CD4-positive, alpha-beta T cell treated with Interleukin-15 for 1 hour (primary cell): ENCODE measurements around the gene MRPS27.

Experiments used
- DNase-seq: peaks from one replicate; pipeline ENCODE4 v3.0.0-alpha.2; 2020

MRPS27 gene

DNA sequence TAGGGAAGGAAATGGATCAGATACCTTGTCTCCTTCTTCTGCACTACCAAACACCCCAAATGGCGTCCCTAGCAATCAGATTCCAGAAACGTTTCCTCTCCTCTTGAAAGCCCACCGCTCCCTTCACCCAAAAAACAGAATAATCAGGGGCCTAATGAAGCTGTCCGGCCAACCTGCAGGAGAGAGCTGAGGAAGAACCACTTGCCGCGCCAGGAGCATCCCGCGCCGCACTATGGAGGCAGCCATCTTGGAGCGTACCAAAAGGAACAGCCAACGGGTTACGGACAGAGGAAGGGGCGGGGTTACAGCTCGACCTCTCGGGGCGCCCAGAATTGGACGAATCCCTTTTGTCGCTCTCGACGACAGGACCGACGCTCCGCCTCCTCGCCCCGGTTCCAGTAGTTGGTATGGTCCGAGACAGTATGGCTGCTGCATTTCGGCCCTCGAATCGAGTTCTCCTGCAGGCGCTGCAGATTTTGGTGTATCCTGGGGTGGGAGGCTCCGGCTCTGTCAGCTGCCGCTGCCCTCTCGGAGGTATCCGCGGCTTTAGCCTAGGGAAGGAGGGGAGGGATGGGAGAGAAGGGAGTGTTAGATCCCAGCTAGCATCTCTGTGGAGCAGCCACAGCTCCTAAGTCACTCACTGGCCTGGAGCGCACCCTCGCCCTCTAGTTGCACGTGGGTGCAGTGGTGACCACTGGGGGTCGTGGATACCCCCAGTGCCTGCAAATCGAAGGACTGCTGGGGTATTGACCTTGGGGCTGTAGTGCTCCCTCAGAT lies at the start of gene MRPS27, which contains the start of gene PTCD2:
MRPS27 (minus strand) TSS at position 265 of the 777 bp plus-strand sequence; CDS start at position 246, 19 bp downstream.
PTCD2 (plus strand) TSS at position 398 of the 777 bp plus-strand sequence; CDS start at position 408, 10 bp downstream.
- peak; percentile 96 for DNase-seq

GRCh38 chr5:72369711-72370110 lies 49.7 kb upstream of the MRPS27 start:
- no peak for DNase-seq

DNA sequence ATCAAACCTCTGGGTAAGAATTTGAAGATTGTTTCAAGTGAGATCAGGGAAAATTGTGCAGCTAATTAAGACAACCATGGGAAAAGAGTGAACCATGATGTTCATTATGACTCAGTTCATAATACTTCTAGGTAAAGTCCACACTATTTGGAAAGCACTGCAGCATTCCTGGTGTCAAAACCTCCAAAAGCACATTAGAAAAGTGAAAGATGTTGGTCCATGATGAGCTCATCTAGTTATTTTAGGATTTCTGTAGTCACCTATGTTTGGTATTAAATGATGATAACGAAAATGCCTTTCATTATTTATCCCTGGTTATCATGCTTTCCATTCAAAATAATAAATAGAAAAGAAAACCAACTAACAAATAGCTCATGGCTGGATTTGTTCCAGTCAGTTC lies 49.3 kb upstream of the MRPS27 start:
- no peak for DNase-seq

DNA sequence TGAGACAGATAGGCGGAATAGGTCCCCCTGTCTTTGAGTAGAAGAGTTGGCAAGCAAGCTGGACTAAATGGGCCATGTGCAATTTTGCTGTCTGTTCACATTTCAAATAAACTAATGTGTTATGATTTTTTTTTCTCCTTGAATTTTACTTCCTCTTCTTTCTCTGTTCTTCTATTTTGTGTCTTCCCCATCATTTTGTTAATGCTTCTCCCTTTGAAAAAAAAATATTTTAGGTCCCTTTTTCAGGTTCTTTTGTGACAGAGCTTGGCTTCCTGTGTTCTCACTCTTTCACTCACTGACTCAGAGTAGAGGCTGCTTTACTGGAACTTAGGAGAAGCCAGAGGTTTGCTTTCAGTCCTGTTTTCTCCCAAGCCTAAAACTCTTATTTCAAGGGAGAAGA lies 48.2 kb upstream of the MRPS27 start:
- no peak for DNase-seq

- DNase-seq: peak; percentile 39
Measured at GRCh38 chr5:72366324-72366976, 46.4 kb upstream of the MRPS27 start.

DNA sequence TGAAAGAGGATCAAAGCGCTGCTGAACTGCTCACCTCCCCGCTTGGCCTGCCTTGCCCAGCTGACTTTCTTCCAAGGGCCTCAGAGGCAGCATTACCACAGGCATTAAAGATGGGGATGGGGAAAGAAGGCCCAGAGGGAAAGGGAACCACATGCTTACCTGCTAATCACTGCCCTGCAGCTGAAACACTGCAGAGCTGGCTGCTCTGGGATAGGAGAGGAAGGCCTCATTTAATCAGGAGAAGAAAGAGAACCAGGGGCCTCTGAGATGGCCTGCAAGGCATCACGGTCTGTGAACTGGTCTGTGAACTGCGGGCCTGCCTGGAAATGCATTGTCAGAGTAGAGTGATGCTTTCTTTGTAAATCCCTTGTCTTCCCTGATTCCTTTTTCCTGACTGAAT lies 44.9 kb upstream of the MRPS27 start:
- no peak for DNase-seq

DNA sequence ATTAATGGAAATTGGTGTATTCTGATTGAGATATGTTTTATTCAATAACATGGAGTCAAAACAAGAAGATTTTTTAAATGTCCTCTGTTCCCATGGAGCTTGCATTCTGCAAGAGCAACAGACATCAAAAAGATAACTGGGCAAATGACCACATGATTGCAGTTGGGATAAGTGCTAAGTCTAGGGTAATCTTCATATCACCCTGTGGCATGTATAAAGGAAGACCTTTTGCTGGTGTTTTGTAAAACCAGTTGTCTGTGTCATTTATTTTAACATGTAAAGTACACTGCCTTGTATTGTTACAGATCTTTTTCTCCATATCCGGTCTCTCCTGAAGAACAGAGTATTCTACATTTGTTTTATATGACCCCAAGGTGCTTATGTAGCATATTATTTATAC lies 44.1 kb upstream of the MRPS27 start:
- DNase-seq: no peak

- DNase-seq: no peak
Measured at GRCh38 chr5:72363166-72363802, 43.2 kb upstream of the MRPS27 start.

GRCh38 chr5:72359886-72360285 lies 39.8 kb upstream of the MRPS27 start:
- DNase-seq: no peak

DNA sequence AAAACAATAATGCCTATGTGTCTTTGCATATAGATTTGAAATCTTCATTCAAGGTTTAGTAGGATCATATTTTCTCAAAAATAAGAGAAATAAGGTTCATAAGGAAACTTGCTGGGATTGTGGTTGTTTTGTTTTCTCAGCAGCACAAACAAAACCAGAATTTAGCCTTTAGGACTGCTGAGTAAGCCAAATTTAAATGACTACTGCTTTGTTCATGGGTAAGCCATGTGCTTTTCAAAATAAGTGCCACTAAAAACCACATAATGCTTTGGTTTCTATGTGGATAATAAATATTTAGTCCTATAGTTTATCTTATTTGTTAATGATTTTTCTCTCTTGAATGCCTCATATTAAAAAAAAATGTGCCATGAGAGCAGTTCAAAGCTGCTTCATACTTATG lies 38.9 kb upstream of the MRPS27 start:
- DNase-seq: no peak

- DNase-seq: no peak
Measured at GRCh38 chr5:72356361-72356760, 36.3 kb upstream of the MRPS27 start.

- no peak for DNase-seq
Measured at GRCh38 chr5:72355706-72356299, 35.8 kb upstream of the MRPS27 start.

DNA sequence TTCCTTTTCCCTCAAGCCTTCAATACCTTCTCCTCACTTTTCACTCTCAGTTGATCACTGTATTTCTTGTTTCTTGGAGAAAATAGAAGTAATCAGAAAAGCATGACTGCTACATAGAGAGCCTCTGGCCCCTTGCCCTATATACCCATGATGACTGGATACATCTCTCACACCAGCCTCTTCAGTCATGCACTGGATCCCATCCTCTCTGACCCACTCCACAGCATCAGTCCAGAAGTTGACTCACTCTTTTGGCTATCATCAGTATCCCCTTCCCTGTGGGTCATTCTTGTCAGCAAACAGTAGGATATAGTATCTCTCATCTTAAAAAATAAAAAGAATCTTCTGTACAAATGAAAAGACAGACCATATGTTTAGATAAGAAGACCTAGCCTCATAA lies 33.0 kb upstream of the MRPS27 start:
- DNase-seq: no peak

GRCh38 chr5:72352616-72353015 lies 32.6 kb upstream of the MRPS27 start:
- DNase-seq: no peak

- no peak for DNase-seq
Measured at GRCh38 chr5:72351376-72351775, 31.3 kb upstream of the MRPS27 start.

DNA sequence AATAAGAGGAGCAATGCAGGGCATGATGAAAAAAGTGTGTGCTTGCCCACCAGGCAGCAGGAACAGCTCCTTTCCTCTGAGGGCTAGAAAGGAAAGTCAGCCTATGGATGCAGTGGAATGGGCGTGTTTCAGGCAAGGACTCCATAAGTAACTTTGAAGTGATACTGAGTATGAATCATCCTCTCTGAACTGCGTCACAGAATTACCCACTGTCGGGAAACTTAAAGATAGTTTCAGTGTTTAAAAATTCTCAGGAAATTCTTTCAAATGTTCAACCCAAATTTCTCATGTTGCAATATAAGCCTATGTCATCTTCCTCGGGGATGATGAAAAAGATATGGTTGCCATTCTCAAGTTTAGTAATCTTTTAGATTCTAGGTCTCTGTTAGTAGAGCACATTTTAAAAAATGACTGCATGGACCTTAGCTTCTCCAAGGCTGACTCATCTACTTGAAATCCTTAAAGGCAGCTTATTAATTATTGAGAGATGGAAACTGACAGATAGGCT lies 27.8 kb upstream of the MRPS27 start:
- no peak for DNase-seq

GRCh38 chr5:72346398-72346797 lies 26.4 kb upstream of the MRPS27 start:
- DNase-seq: no peak

- DNase-seq: no peak
Measured at GRCh38 chr5:72338689-72339209, 18.7 kb upstream of the MRPS27 start.

DNA sequence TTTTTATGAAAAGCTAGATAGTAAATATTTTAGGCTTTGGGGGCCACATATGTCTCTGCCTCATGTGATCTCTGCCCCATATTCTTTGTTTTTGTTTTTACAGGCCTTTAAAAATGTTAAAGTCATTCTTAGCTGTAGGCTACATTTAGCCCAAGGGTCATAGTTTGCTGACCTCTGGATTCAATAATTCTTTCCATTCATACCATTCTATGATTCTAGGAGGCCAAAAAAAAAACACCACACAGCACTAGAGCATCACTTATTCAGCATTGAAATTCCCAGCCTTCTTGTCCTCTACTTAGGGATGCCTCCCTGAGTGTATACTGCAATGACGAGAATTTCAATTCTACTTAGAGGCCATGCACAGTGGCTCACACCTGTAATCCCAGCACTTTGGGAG lies 17.1 kb upstream of the MRPS27 start:
- no peak for DNase-seq

GRCh38 chr5:72330712-72331111 lies 10.7 kb upstream of the MRPS27 start:
- DNase-seq: no peak

DNA sequence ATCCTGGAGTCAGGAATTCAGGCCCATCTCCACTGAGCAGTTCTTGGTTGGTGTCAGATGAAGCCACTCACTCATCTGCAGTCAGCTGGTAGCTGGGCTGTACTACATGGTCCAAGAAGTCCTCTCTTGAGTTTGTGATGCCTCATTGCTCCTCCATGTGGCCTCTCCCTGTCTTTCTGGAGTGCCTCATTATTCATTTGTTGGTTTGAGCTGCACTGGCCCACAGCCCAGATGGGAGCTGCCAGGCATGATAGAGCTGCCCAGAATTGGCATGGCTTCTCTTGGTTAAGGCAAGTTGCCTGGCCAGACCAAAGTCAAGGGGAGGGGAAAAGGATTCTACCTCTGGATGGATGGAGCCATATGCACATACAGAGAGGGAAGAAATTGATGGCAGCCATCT lies 8.1 kb upstream of the MRPS27 start:
- DNase-seq: no peak

- no peak for DNase-seq
Measured at GRCh38 chr5:72326306-72326649, 6.2 kb upstream of the MRPS27 start.
